ENCODE data around the gene WNK4. TPM values are rescaled to one million over a fixed set of nuclear protein-coding genes. Genes with fewer than 3 reads are reported as not detected.

Gene WNK4
- total and polyA plus RNA-seq, 5 experiments from 2014 or later = 0.09 to 0.62 (median 0.27) TPM; not detected in 2

- POLR2A ChIA-PET = interaction anchor here (0.6 to 2.5 kb wide), 20 partner anchors 8 to 624 kb away, joined by 3 to 13 read pairs (median 6); partner anchors contain the start of genes BECN1, CNTD1, COA3 and EZH1
- peak overlapping the region; percentile 97 to 100 (median 99) for H3K4me3 Mint-ChIP-seq
- H3K36me3 Mint-ChIP-seq = peaks cover 4 to 41% (median 16%) of the 10 kb centered on the region in 3 donors
These were observed 6.2 kb upstream of the WNK4 start for GRCh38 chr17:42774066-42774745.

GRCh38 chr17:42775534-42776098 is 4.8 kb upstream of the WNK4 start:
- DNase-seq (no peak), ATAC-seq (no peak)
- POLR2A ChIA-PET = interaction anchor here (0.6 kb wide), 1 partner anchor 182 kb away, joined by 4 read pairs; no protein-coding TSS in a partner anchor
- Mint-ChIP-seq H3K4me1 (peaks cover 21 to 35% (median 29%) of the 10 kb centered on the region in 4 donors), H3K36me3 (peaks cover 4 to 49% (median 22%) of the 10 kb centered on the region in 3 donors), H3K4me3 (peak overlapping the region in 3 of 10 donors; percentile 7 to 66 (median 22)), H3K27ac (peak overlapping the region in 4 of 10 donors; percentile 20 to 63 (median 42)), H3K9me3 (no peaks in the 10 kb centered on the region), H3K27me3 (peaks cover 0 to 8% (median 0%) of the 10 kb centered on the region in 5 donors)

More at GRCh38 chr17:42774066-42774745, 6.2 kb upstream of the WNK4 start:
- Mint-ChIP-seq H3K9me3 (no peaks in the 10 kb centered on the region), H3K4me1 (peaks cover 19 to 25% (median 23%) of the 10 kb centered on the region in 4 donors), H3K27ac (peak overlapping the region; percentile 97 to 100 (median 99)), H3K27me3 (peaks cover 0 to 2% (median 0%) of the 10 kb centered on the region in 5 donors)
- ATAC-seq (no peak), DNase-seq (no peak)

GRCh38 chr17:42778570-42778969 is 1.8 kb upstream of the WNK4 start:
- POLR2A ChIA-PET = interaction anchor here (0.7 kb wide), 1 partner anchor 213 kb away, joined by 3 read pairs; no protein-coding TSS in a partner anchor
- Mint-ChIP-seq H3K27ac (no peak overlapping the region), H3K36me3 (peaks cover 3 to 49% (median 22%) of the 10 kb centered on the region in 3 donors)

GRCh38 chr17:42779304-42779935 is 990 bp upstream of the WNK4 start:
- ATAC-seq = no peak
- POLR2A ChIA-PET = interaction anchor here (0.6 to 0.7 kb wide), 2 partner anchors 45 to 1598 kb away, joined by 3 read pairs; partner anchors contain the start of gene BECN1
- Mint-ChIP-seq H3K36me3 (peaks cover 0 to 49% (median 22%) of the 10 kb centered on the region in 3 donors), H3K4me3 (peak overlapping the region in 7 of 10 donors; percentile 20 to 66 (median 42)), H3K9me3 (no peaks in the 10 kb centered on the region), H3K27ac (no peak overlapping the region), H3K27me3 (peaks cover 16 to 37% (median 29%) of the 10 kb centered on the region in 5 donors), H3K4me1 (peaks cover 18 to 41% (median 26%) of the 10 kb centered on the region in 4 donors)
- DNase-seq = no peak

More at GRCh38 chr17:42778570-42778969, 1.8 kb upstream of the WNK4 start:
- H3K4me1 Mint-ChIP-seq = peaks cover 21 to 43% (median 28%) of the 10 kb centered on the region in 4 donors
- ATAC-seq (no peak), DNase-seq (no peak)
- H3K4me3 Mint-ChIP-seq = no peak overlapping the region
- H3K27me3 Mint-ChIP-seq = peaks cover 12 to 29% (median 22%) of the 10 kb centered on the region in 5 donors
- H3K9me3 Mint-ChIP-seq = no peaks in the 10 kb centered on the region

GRCh38 chr17:42780851-42781638 is 635 bp downstream of the WNK4 start:
- Mint-ChIP-seq H3K27me3 (peaks cover 27 to 53% (median 42%) of the 10 kb centered on the region in 5 donors), H3K4me3 (peak overlapping the region in 9 of 10 donors; percentile 7 to 71 (median 46)), H3K27ac (peak overlapping the region in 2 of 10 donors; percentile 24 to 57), H3K4me1 (peaks cover 27 to 56% (median 37%) of the 10 kb centered on the region in 4 donors), H3K9me3 (no peaks in the 10 kb centered on the region), H3K36me3 (peaks cover 0 to 36% (median 23%) of the 10 kb centered on the region in 3 donors)
- POLR2A ChIA-PET = interaction anchor here (0.5 to 1.2 kb wide), 6 partner anchors 8 to 580 kb away, joined by 3 to 5 read pairs (median 3); partner anchors contain the start of genes CNTD1, COA3 and VPS25
- DNase-seq = no peak
- ATAC-seq = peak in 1 of 2 donors; percentile 32

GRCh38 chr17:42781639-42782165 is 1.3 kb downstream of the WNK4 start:
- DNase-seq (no peak), ATAC-seq (no peak)
- H3K27ac Mint-ChIP-seq = no peak overlapping the region
- H3K4me1 Mint-ChIP-seq = peaks cover 27 to 56% (median 37%) of the 10 kb centered on the region in 4 donors
- H3K9me3 Mint-ChIP-seq = no peaks in the 10 kb centered on the region
- H3K27me3 Mint-ChIP-seq = peaks cover 28 to 59% (median 43%) of the 10 kb centered on the region in 5 donors
- POLR2A ChIA-PET = interaction anchor here (0.6 to 1.2 kb wide), 3 partner anchors 8 to 48 kb away, joined by 3 to 5 read pairs (median 4); partner anchors contain the start of genes CNTD1, COA3 and VPS25
- peak overlapping the region in 6 of 10 donors; percentile 10 to 71 (median 48) for H3K4me3 Mint-ChIP-seq
- H3K36me3 Mint-ChIP-seq = peaks cover 0 to 30% (median 24%) of the 10 kb centered on the region in 3 donors

GRCh38 chr17:42782166-42783061 is 2.0 kb downstream of the WNK4 start:
- DNase-seq (no peak), ATAC-seq (no peak)
- peak overlapping the region in 1 of 10 donors; percentile 63 for H3K27ac Mint-ChIP-seq
- peaks cover 0 to 24% (median 22%) of the 10 kb centered on the region in 3 donors for H3K36me3 Mint-ChIP-seq
- H3K27me3 Mint-ChIP-seq = peaks cover 28 to 65% (median 50%) of the 10 kb centered on the region in 5 donors
- H3K9me3 Mint-ChIP-seq = peaks cover 0 to 1% (median 0%) of the 10 kb centered on the region in 9 donors
- POLR2A ChIA-PET = interaction anchor here (1.2 kb wide), 1 partner anchor 9 kb away, joined by 4 read pairs; the partner anchor contains the start of gene VPS25
- H3K4me1 Mint-ChIP-seq = peaks cover 27 to 56% (median 37%) of the 10 kb centered on the region in 4 donors
- peak overlapping the region in 2 of 10 donors; percentile 39 to 40 for H3K4me3 Mint-ChIP-seq

- peak overlapping the region in 1 of 10 donors; percentile 63 for H3K27ac Mint-ChIP-seq
- POLR2A ChIA-PET = no interaction called here
- ATAC-seq = no peak
These were observed 2.8 kb downstream of the WNK4 start for GRCh38 chr17:42783062-42783790.

GRCh38 chr17:42783791-42784138 is 3.4 kb downstream of the WNK4 start:
- Mint-ChIP-seq H3K27ac (no peak overlapping the region), H3K4me1 (peaks cover 26 to 50% (median 37%) of the 10 kb centered on the region in 4 donors), H3K27me3 (peaks cover 29 to 77% (median 59%) of the 10 kb centered on the region in 5 donors), H3K36me3 (peaks cover 0 to 16% (median 12%) of the 10 kb centered on the region in 3 donors), H3K4me3 (peak overlapping the region in 2 of 10 donors; percentile 50 to 54), H3K9me3 (peaks cover 0 to 1% (median 0%) of the 10 kb centered on the region in 9 donors)
- POLR2A ChIA-PET = no interaction called here
- DNase-seq (no peak), ATAC-seq (no peak)

More at GRCh38 chr17:42783062-42783790, 2.8 kb downstream of the WNK4 start:
- H3K4me1 Mint-ChIP-seq = peaks cover 26 to 50% (median 37%) of the 10 kb centered on the region in 4 donors
- H3K27me3 Mint-ChIP-seq = peaks cover 29 to 72% (median 58%) of the 10 kb centered on the region in 5 donors
- peak overlapping the region in 4 of 10 donors; percentile 2 to 49 (median 22) for H3K4me3 Mint-ChIP-seq
- DNase-seq = no peak
- H3K9me3 Mint-ChIP-seq = peaks cover 0 to 1% (median 0%) of the 10 kb centered on the region in 9 donors
- H3K36me3 Mint-ChIP-seq = peaks cover 0 to 21% (median 16%) of the 10 kb centered on the region in 3 donors

GRCh38 chr17:42784409-42784808 is 4.0 kb downstream of the WNK4 start:
- DNase-seq (no peak), ATAC-seq (no peak)
- POLR2A ChIA-PET = interaction anchor here (0.9 kb wide), 1 partner anchor 176 kb away, joined by 8 read pairs; no protein-coding TSS in a partner anchor
- Mint-ChIP-seq H3K4me3 (peak overlapping the region in 8 of 10 donors; percentile 34 to 77 (median 62)), H3K27ac (no peak overlapping the region), H3K9me3 (peaks cover 0 to 1% (median 0%) of the 10 kb centered on the region in 9 donors), H3K4me1 (peaks cover 24 to 48% (median 35%) of the 10 kb centered on the region in 4 donors), H3K36me3 (peaks cover 0 to 10% (median 5%) of the 10 kb centered on the region in 3 donors), H3K27me3 (peaks cover 33 to 81% (median 59%) of the 10 kb centered on the region in 5 donors)
